Cardiac fibroblast (primary cell): Measurements from ENCODE around the gene ERCC6L2.

Experiments used
- DNase-seq, 2 donors: peaks; one replicate each; pipeline versions ENCODE4 v3.0.0 to v3.0.0-alpha.2; 2010; ENCODE audit warnings: low read depth in 2 of 2
- H3K4me3 ChIP-seq, 2 donors: replicated peaks in 1 of 2; 1 replicate in 1 of 2; 2 replicates in 1 of 2; pipeline ENCODE4 v1.5.1; 2011; ENCODE audit warnings: low read depth in 2 of 2, low read length in 2 of 2, mild to moderate bottlenecking in 2 of 2, moderate library complexity in 1 of 2
- CTCF ChIP-seq: IDR thresholded peaks from one replicate; pipeline ENCODE4 v1.5.1; 2011; ENCODE audit warnings: low read depth, mild to moderate bottlenecking, low read length, inconsistent platforms

ERCC6L2 gene

GRCh38 chr9:96008502-96009222, 133.2 kb downstream of the ERCC6L2 start:
- peak in 1 of 2 donors; percentile 27 for DNase-seq
- H3K4me3 ChIP-seq = no peak overlapping the region
- TF ChIP-seq CTCF = no peak

GRCh38 chr9:96009223-96009602, 133.7 kb downstream of the ERCC6L2 start:
- no peak for TF ChIP-seq CTCF
- DNase-seq = no peak
- H3K4me3 ChIP-seq = no peak overlapping the region

GRCh38 chr9:96009690-96010472, 134.4 kb downstream of the ERCC6L2 start:
- no peak overlapping the region for H3K4me3 ChIP-seq
- DNase-seq = no peak
- no peak for TF ChIP-seq CTCF

GRCh38 chr9:96014078-96014477, 138.6 kb downstream of the ERCC6L2 start:
- TF ChIP-seq CTCF = no peak
- no peak overlapping the region for H3K4me3 ChIP-seq
- peak in 1 of 2 donors; percentile 32 for DNase-seq

- no peak for DNase-seq
- no peak overlapping the region for H3K4me3 ChIP-seq
- no peak for TF ChIP-seq CTCF
Measured at GRCh38 chr9:96015876-96016686, 140.6 kb downstream of the ERCC6L2 start.
